GM18873 (cell line): ENCODE results near the gene FAM216B.
"Not testable (repeated sequence)": the region's sequence is repeated elsewhere in the genome, so short reads cannot be mapped to it uniquely, and the experiment has no call there.

Source experiments
- ATAC-seq: cut with Tn5 transposase; IDR thresholded peaks from one replicate; pipeline ENCODE4 v1.9.1; 2021; ENCODE audit warnings: mild to moderate bottlenecking, moderate library complexity, moderate number of reproducible peaks; ENCODE audit not compliant: unreplicated experiment, low FRiP score

FAM216B gene

GRCh38 chr13:42777467-42777866 is 3.9 kb upstream of the FAM216B start:
- ATAC-seq = no peak

GRCh38 chr13:42780044-42780443 is 1.3 kb upstream of the FAM216B start:
- ATAC-seq = no peak

- ATAC-seq = no peak
These were observed 5.3 kb downstream of the FAM216B start for GRCh38 chr13:42786715-42787114.

- no peak for ATAC-seq
These were observed 7.2 kb downstream of the FAM216B start for GRCh38 chr13:42788601-42789000.

GRCh38 chr13:42792154-42792553 is 10.8 kb downstream of the FAM216B start:
- ATAC-seq = no peak

GRCh38 chr13:42794577-42795275 is 13.3 kb downstream of the FAM216B start:
- no peak for ATAC-seq

- no peak for ATAC-seq
These were observed 14.3 kb downstream of the FAM216B start for GRCh38 chr13:42795666-42796065.

GRCh38 chr13:42796747-42797356 is 15.5 kb downstream of the FAM216B start:
- no peak for ATAC-seq

- ATAC-seq = no peak
These were observed 16.7 kb downstream of the FAM216B start for GRCh38 chr13:42798118-42798517.

GRCh38 chr13:42800109-42800643 is 18.8 kb downstream of the FAM216B start:
- ATAC-seq = no peak

GRCh38 chr13:42803563-42804204 is 22.3 kb downstream of the FAM216B start:
- no peak for ATAC-seq

- no peak for ATAC-seq
These were observed 23.0 kb downstream of the FAM216B start for GRCh38 chr13:42804244-42804874.

GRCh38 chr13:42807241-42807640 is 25.9 kb downstream of the FAM216B start:
- no peak for ATAC-seq

GRCh38 chr13:42807866-42808265 is 26.5 kb downstream of the FAM216B start:
- no peak for ATAC-seq

GRCh38 chr13:42808341-42808940 is 27.1 kb downstream of the FAM216B start:
- ATAC-seq = no peak

GRCh38 chr13:42812316-42812715 is 30.9 kb downstream of the FAM216B start:
- no peak for ATAC-seq

- no peak for ATAC-seq
These were observed 33.5 kb downstream of the FAM216B start for GRCh38 chr13:42814868-42815267.

- no peak for ATAC-seq
These were observed 34.3 kb downstream of the FAM216B start for GRCh38 chr13:42815681-42816080.

- ATAC-seq = no peak
These were observed 35.2 kb downstream of the FAM216B start for GRCh38 chr13:42816538-42816937.

GRCh38 chr13:42819687-42820086 is 38.3 kb downstream of the FAM216B start:
- ATAC-seq = not testable (repeated sequence)

GRCh38 chr13:42820451-42820850 is 39.1 kb downstream of the FAM216B start:
- ATAC-seq = no peak
